HL-60 (cell line): Measurements from ENCODE around the gene BRF1.

Source experiments
- CTCF ChIP-seq: IDR thresholded peaks from one replicate; pipeline ENCODE4 v1.5.1; 2011; ENCODE audit warnings: low read length, control low read depth, inconsistent platforms; ENCODE audit not compliant: insufficient read depth
- POLR2AphosphoS5 ChIP-seq: IDR thresholded peaks from 2 replicates; pipeline ENCODE4 v1.6.1; 2012; ENCODE audit warnings: low read depth

GRCh38 chr14:105219753-105220152, 81.0 kb downstream of the BRF1 start:
- TF ChIP-seq CTCF (no peak), POLR2AphosphoS5 (no peak)
